Tibial nerve (tissue), 4 donors: Measurements from ENCODE around the gene ADCY3. TPM values are rescaled to one million over a fixed set of nuclear protein-coding genes. Genes with fewer than 3 reads are reported as not detected.

Experiments
- DNase-seq, 2 donors: peaks; one replicate each; pipeline ENCODE4 v3.0.0-alpha.2; 2019; ENCODE audit warnings: low spot score in 2 of 2
- H3K27ac ChIP-seq, 4 donors: fragments of 200-600 bp; sonication (generic) in 3 of 4; one replicate each; pipeline ENCODE4 v1.5.1; 2017 to 2019; ENCODE audit warnings: mild to moderate bottlenecking in 1 of 4
- H3K27me3 ChIP-seq, 2 donors: fragments of 200-600 bp; sonication (generic) in 1 of 2; one replicate each; pipeline versions ENCODE4 v1.5.1 to v1.6.0; 2017 to 2019
- H3K36me3 ChIP-seq, 3 donors: fragments of 200-600 bp; sonication (generic); one replicate each; pipeline ENCODE4 v1.5.1; 2018 to 2019
- H3K4me1 ChIP-seq, 4 donors: fragments of 200-600 bp; sonication (generic) in 3 of 4; one replicate each; pipeline ENCODE4 v1.5.1; 2017 to 2019
- H3K4me3 ChIP-seq, 4 donors: fragments of 200-600 bp; sonication (generic) in 3 of 4; one replicate each; pipeline ENCODE4 v1.5.1; 2017 to 2019; ENCODE audit warnings: mild to moderate bottlenecking in 1 of 4, moderate library complexity in 1 of 4
- H3K9me3 ChIP-seq, 4 donors: fragments of 200-600 bp; sonication (generic) in 3 of 4; one replicate each; pipeline ENCODE4 v1.5.1; 2017 to 2019
- CTCF ChIP-seq, 5 experiments: fragments of 200-600 bp in 3 of 5; fragments of 450-650 bp in 2 of 5; sonication (generic) in 3 of 5; IDR thresholded peaks; one replicate each; pipeline ENCODE4 v1.5.1; 2016 to 2019; ENCODE audit warnings: antibody characterized with exemption in 5 of 5, mild to moderate bottlenecking in 3 of 5, moderate library complexity in 2 of 5
- EP300 ChIP-seq, 2 donors: sonication (generic); formaldehyde crosslinking; IDR thresholded peaks; one replicate each; pipeline ENCODE4 v1.6.1; 2017; ENCODE audit warnings: antibody characterized with exemption in 2 of 2, mild to moderate bottlenecking in 1 of 2
- POLR2A ChIP-seq, 2 donors: fragments of 450-650 bp; IDR thresholded peaks; one replicate each; pipeline ENCODE4 v1.6.1; 2017; ENCODE audit warnings: antibody characterized with exemption in 2 of 2, mild to moderate bottlenecking in 2 of 2, moderate library complexity in 2 of 2
- WGBS, 2 donors: methylation state at CpG; one replicate each; pipeline ENCODE4 v1.1.5; 2018; 5-methylcytosine and 5-hydroxymethylcytosine counted together
- total RNA-seq, 4 donors: library from RNA; depleted of rRNA; stranded (reverse); fragments of >200 nt; gene quantifications; one replicate each; pipeline ENCODE4 v1.1.0, GENCODE V29; 2016

ADCY3 gene
- total RNA-seq, 4 donors from 2014 or later, result 145 to 393 (median 207) TPM

- peaks cover 0 to 10% (median 0%) of the 10 kb centered on the region in 3 donors for H3K36me3 ChIP-seq
- DNase-seq, result no peak
- peaks cover 0 to 6% (median 0%) of the 10 kb centered on the region in 4 donors for H3K9me3 ChIP-seq
- H3K27ac ChIP-seq, result peak overlapping the region in 2 of 4 donors; percentile 50 to 95
- H3K4me3 ChIP-seq, result no peak overlapping the region
- 94 to 99% methylated on average over 3 of the region's 3 CpGs for WGBS, 2 donors
- TF ChIP-seq POLR2A (IDR thresholded peaks at IDR 0.05) (no peak), CTCF (IDR thresholded peaks at IDR 0.05) (no peak), EP300 (IDR thresholded peaks at IDR 0.05) (no peak)
- H3K27me3 ChIP-seq, result no peaks in the 10 kb centered on the region
- peaks cover 0 to 80% (median 32%) of the 10 kb centered on the region in 4 donors for H3K4me1 ChIP-seq
Observed at GRCh38 chr2:24910245-24910644, 9.8 kb downstream of the ADCY3 start.

GRCh38 chr2:24909555-24910177 lies 10.4 kb downstream of the ADCY3 start:
- H3K36me3 ChIP-seq, result peaks cover 0 to 8% (median 0%) of the 10 kb centered on the region in 3 donors
- peak overlapping the region in 2 of 4 donors; percentile 50 to 95 for H3K27ac ChIP-seq
- peaks cover 0 to 6% (median 0%) of the 10 kb centered on the region in 4 donors for H3K9me3 ChIP-seq
- H3K4me3 ChIP-seq, result no peak overlapping the region
- 72 to 75% methylated on average over 5 of the region's 5 CpGs for WGBS, 2 donors
- no peaks in the 10 kb centered on the region for H3K27me3 ChIP-seq
- H3K4me1 ChIP-seq, result peaks cover 0 to 78% (median 27%) of the 10 kb centered on the region in 4 donors
- TF ChIP-seq CTCF (IDR thresholded peaks at IDR 0.05) (no peak), POLR2A (IDR thresholded peaks at IDR 0.05) (no peak), EP300 (IDR thresholded peaks at IDR 0.05) (no peak)
- no peak for DNase-seq

GRCh38 chr2:24908461-24908901 lies 11.6 kb downstream of the ADCY3 start:
- no peak for DNase-seq
- Histone ChIP-seq H3K9me3 (peaks cover 0 to 6% (median 0%) of the 10 kb centered on the region in 4 donors), H3K27me3 (no peaks in the 10 kb centered on the region), H3K36me3 (peaks cover 0 to 12% (median 0%) of the 10 kb centered on the region in 3 donors), H3K27ac (peak overlapping the region in 2 of 4 donors; percentile 62 to 95), H3K4me3 (no peak overlapping the region), H3K4me1 (peaks cover 0 to 78% (median 20%) of the 10 kb centered on the region in 4 donors)
- no peak for TF ChIP-seq CTCF (IDR thresholded peaks at IDR 0.05)
- TF ChIP-seq POLR2A (IDR thresholded peaks at IDR 0.05), result no peak
- no peak for TF ChIP-seq EP300 (IDR thresholded peaks at IDR 0.05)
- 63 to 64% methylated on average over 8 of the region's 8 CpGs for WGBS, 2 donors

DNA sequence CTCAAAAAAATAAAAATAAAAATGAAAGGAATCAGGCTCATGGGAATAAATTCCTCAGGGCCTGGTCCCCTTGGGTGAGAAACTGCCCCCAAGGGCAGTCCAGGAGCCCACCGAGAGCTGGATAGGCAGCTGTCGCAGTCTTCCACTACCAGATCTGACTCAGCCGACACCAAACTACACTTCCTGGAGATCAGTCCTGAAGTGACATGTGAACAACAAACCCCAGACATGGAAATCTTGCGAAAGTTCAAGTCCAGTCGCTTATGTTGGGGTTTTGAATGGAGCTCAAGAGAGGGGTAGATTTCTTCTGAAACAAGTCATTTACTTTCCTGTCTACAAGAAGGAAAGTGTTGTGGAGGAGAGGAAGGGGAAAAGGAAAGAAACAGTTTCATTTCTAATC lies 12.9 kb downstream of the ADCY3 start:
- 77 to 85% methylated on average over 5 of the region's 5 CpGs for WGBS, 2 donors
- Histone ChIP-seq H3K27me3 (no peaks in the 10 kb centered on the region), H3K4me1 (peaks cover 0 to 65% (median 12%) of the 10 kb centered on the region in 4 donors), H3K36me3 (peaks cover 0 to 26% (median 0%) of the 10 kb centered on the region in 3 donors), H3K27ac (peak overlapping the region in 3 of 4 donors; percentile 5 to 95 (median 87)), H3K9me3 (peaks cover 0 to 6% (median 0%) of the 10 kb centered on the region in 4 donors), H3K4me3 (no peak overlapping the region)
- DNase-seq, result no peak
- TF ChIP-seq POLR2A (IDR thresholded peaks at IDR 0.05) (no peak), EP300 (IDR thresholded peaks at IDR 0.05) (no peak), CTCF (IDR thresholded peaks at IDR 0.05) (no peak)

DNA sequence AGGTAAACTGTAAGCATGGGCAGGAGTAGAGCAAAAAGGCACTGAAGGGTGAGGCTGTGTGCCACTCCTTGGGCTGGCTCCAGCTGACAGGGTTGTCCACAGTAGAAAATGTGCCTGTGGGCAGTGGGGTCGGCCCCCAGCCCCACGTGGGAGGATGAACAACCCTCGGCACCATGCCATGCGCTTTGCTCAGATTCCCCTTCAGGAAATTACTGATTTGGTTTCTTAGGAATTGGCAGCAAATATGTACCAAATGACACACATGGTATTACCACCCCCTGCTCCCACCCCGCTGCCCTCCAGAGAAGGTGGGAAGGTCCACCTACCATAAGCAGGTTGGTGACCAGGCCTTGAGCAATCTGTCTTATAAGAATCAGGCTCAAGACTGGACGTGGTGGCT lies 13.6 kb downstream of the ADCY3 start:
- peak overlapping the region in 2 of 4 donors; percentile 87 to 95 for H3K27ac ChIP-seq
- WGBS, 2 donors, result 83 to 90% methylated on average over 5 to 6 of the region's 6 CpGs
- no peak for DNase-seq

More for the DNA sequence above, 13.6 kb downstream of the ADCY3 start:
- Histone ChIP-seq H3K4me3 (no peak overlapping the region), H3K27me3 (no peaks in the 10 kb centered on the region), H3K4me1 (peaks cover 0 to 59% (median 12%) of the 10 kb centered on the region in 4 donors), H3K36me3 (peaks cover 0 to 27% (median 0%) of the 10 kb centered on the region in 3 donors), H3K9me3 (peaks cover 0 to 6% (median 0%) of the 10 kb centered on the region in 4 donors)
- TF ChIP-seq CTCF (IDR thresholded peaks at IDR 0.05) (no peak), POLR2A (IDR thresholded peaks at IDR 0.05) (no peak), EP300 (IDR thresholded peaks at IDR 0.05) (no peak)
